HG03354 (cell line): ENCODE measurements around the gene ZNF467.
A peak's percentile ranks its signal among the peaks of the same experiment; 100 is the strongest.

Source experiments
- ATAC-seq: cut with Tn5 transposase; IDR thresholded peaks from one replicate; pipeline ENCODE4 v1.9.1; 2021; ENCODE audit warnings: mild to moderate bottlenecking; ENCODE audit not compliant: unreplicated experiment, poor library complexity, severe bottlenecking

Gene ZNF467

GRCh38 chr7:149759093-149759860 lies 14.1 kb downstream of the ZNF467 start:
- ATAC-seq: no peak

GRCh38 chr7:149753375-149754233 lies 19.8 kb downstream of the ZNF467 start:
- ATAC-seq: no peak

GRCh38 chr7:149752646-149753045 lies 20.7 kb downstream of the ZNF467 start:
- no peak for ATAC-seq

GRCh38 chr7:149751043-149751775 lies 22.2 kb downstream of the ZNF467 start:
- ATAC-seq: no peak

GRCh38 chr7:149750122-149750845 lies 23.1 kb downstream of the ZNF467 start:
- no peak for ATAC-seq

- ATAC-seq: no peak
Observed at GRCh38 chr7:149748076-149748874, 25.1 kb downstream of the ZNF467 start.

GRCh38 chr7:149743476-149744255 lies 29.7 kb downstream of the ZNF467 start:
- no peak for ATAC-seq

- ATAC-seq: peak; percentile 85
Observed at GRCh38 chr7:149742075-149742701, 31.2 kb downstream of the ZNF467 start.

GRCh38 chr7:149741629-149742028 lies 31.8 kb downstream of the ZNF467 start:
- ATAC-seq: no peak

GRCh38 chr7:149736478-149737360 lies 36.7 kb downstream of the ZNF467 start:
- no peak for ATAC-seq

GRCh38 chr7:149735779-149736477 lies 37.5 kb downstream of the ZNF467 start:
- ATAC-seq: no peak

GRCh38 chr7:149735181-149735602 lies 38.2 kb downstream of the ZNF467 start:
- no peak for ATAC-seq

- ATAC-seq: no peak
Observed at GRCh38 chr7:149734791-149735075, 38.7 kb downstream of the ZNF467 start.

GRCh38 chr7:149733924-149734790 lies 39.2 kb downstream of the ZNF467 start:
- no peak for ATAC-seq

GRCh38 chr7:149733131-149733923 lies 40.1 kb downstream of the ZNF467 start:
- ATAC-seq: no peak
